M059J (cell line): ENCODE measurements around the gene SLC24A3. TPM values are rescaled to one million over a fixed set of nuclear protein-coding genes. Genes with fewer than 3 reads are reported as not detected.

Experiments
- DNase-seq: peaks from one replicate; pipeline ENCODE4 v3.0.0-alpha.2; 2012; ENCODE audit warnings: low read depth
- total RNA-seq: library from RNA; depleted of rRNA; stranded (reverse); fragments of >200 nt; shearing (Covaris generic); gene quantifications from 2 replicates; pipeline ENCODE4 v1.2.3, GENCODE V29; 2014

The SLC24A3 gene
- total RNA-seq, 1 experiment from 2014 or later: 2.8 TPM

- DNase-seq: no peak
These were observed 334.2 kb downstream of the SLC24A3 start for GRCh38 chr20:19546648-19547047.

- DNase-seq: no peak
These were observed 335.1 kb downstream of the SLC24A3 start for GRCh38 chr20:19547547-19547946.

GRCh38 chr20:19549896-19550295 lies 337.5 kb downstream of the SLC24A3 start:
- no peak for DNase-seq

- peak; percentile 67 for DNase-seq
These were observed 340.1 kb downstream of the SLC24A3 start for GRCh38 chr20:19552221-19553180.

GRCh38 chr20:19554666-19555065 lies 342.2 kb downstream of the SLC24A3 start:
- DNase-seq: no peak

- peak; percentile 38 for DNase-seq
These were observed 343.3 kb downstream of the SLC24A3 start for GRCh38 chr20:19555726-19556125.

- no peak for DNase-seq
These were observed 344.8 kb downstream of the SLC24A3 start for GRCh38 chr20:19557291-19557690.

- no peak for DNase-seq
These were observed 348.5 kb downstream of the SLC24A3 start for GRCh38 chr20:19560881-19561480.

GRCh38 chr20:19562426-19562825 lies 350.0 kb downstream of the SLC24A3 start:
- DNase-seq: no peak

- DNase-seq: no peak
These were observed 351.8 kb downstream of the SLC24A3 start for GRCh38 chr20:19564261-19564660.

GRCh38 chr20:19565736-19566135 lies 353.3 kb downstream of the SLC24A3 start:
- DNase-seq: peak; percentile 27

- DNase-seq: peak; percentile 88
These were observed 353.9 kb downstream of the SLC24A3 start for GRCh38 chr20:19566226-19566945.

- no peak for DNase-seq
These were observed 355.7 kb downstream of the SLC24A3 start for GRCh38 chr20:19568128-19568527.

- DNase-seq: no peak
These were observed 359.6 kb downstream of the SLC24A3 start for GRCh38 chr20:19571996-19572395.

GRCh38 chr20:19577692-19578091 lies 365.2 kb downstream of the SLC24A3 start:
- DNase-seq: no peak

GRCh38 chr20:19582782-19583181 lies 370.3 kb downstream of the SLC24A3 start:
- no peak for DNase-seq

GRCh38 chr20:19583532-19584175 lies 371.2 kb downstream of the SLC24A3 start:
- peak; percentile 68 for DNase-seq

- no peak for DNase-seq
These were observed 375.8 kb downstream of the SLC24A3 start for GRCh38 chr20:19588241-19588640.

- peak; percentile 24 for DNase-seq
These were observed 376.3 kb downstream of the SLC24A3 start for GRCh38 chr20:19588732-19589131.

- DNase-seq: no peak
These were observed 377.4 kb downstream of the SLC24A3 start for GRCh38 chr20:19589787-19590362.

- DNase-seq: no peak
These were observed 377.9 kb downstream of the SLC24A3 start for GRCh38 chr20:19590382-19590781.
